GM23338 (cell line): ENCODE data around the gene SLC5A11. TPM values are rescaled to one million over a fixed set of nuclear protein-coding genes. Genes with fewer than 3 reads are reported as not detected.

Experiments used
- ATAC-seq: fragments of 200-7000 bp; cut with Tn5 transposase; 3 replicates; pipeline ENCODE4 v1.9.1; 2020
- DNase-seq: peaks from one replicate; pipeline ENCODE4 v3.0.0-alpha.2; 2015; ENCODE audit warnings: low spot score
- H2AFZ ChIP-seq: fragments of 200-600 bp; sonication (generic); 2 replicates; pipeline ENCODE4 v1.8.0; 2016; ENCODE audit warnings: antibody characterized with exemption, mild to moderate bottlenecking, moderate library complexity
- H3F3A ChIP-seq: fragments of 200-600 bp; sonication (generic); replicated peaks from 2 replicates; pipeline ENCODE4 v1.8.0; 2017; ENCODE audit warnings: antibody characterized with exemption, mixed run types, low read depth
- H3K27ac ChIP-seq: fragments of 200-600 bp; sonication (generic); 2 replicates; pipeline ENCODE4 v1.6.1; 2016; ENCODE audit warnings: low read depth
- H3K27me3 ChIP-seq: fragments of 200-600 bp; sonication (generic); 2 replicates; pipeline ENCODE4 v1.8.0; 2016; ENCODE audit warnings: mild to moderate bottlenecking, mixed run types, moderate library complexity; ENCODE audit not compliant: insufficient read depth
- H3K36me3 ChIP-seq: fragments of 200-600 bp; sonication (generic); 2 replicates; pipeline ENCODE4 v1.8.0; 2016; ENCODE audit warnings: mild to moderate bottlenecking; ENCODE audit not compliant: insufficient read depth
- H3K4me1 ChIP-seq: fragments of 200-600 bp; sonication (generic); 2 replicates; pipeline ENCODE4 v1.8.0; 2016; ENCODE audit warnings: mild to moderate bottlenecking, moderate library complexity; ENCODE audit not compliant: insufficient read depth
- H3K4me2 ChIP-seq: fragments of 200-600 bp; sonication (generic); 2 replicates; pipeline ENCODE4 v1.7.1; 2017; ENCODE audit warnings: mixed run types
- H3K4me3 ChIP-seq: fragments of 200-600 bp; sonication (generic); 2 replicates; pipeline ENCODE4 v1.6.1; 2016; ENCODE audit warnings: mixed run types
- H3K79me2 ChIP-seq: fragments of 200-600 bp; sonication (generic); replicated peaks from 2 replicates; pipeline ENCODE4 v1.8.0; 2017; ENCODE audit warnings: mild to moderate bottlenecking; ENCODE audit not compliant: insufficient read depth
- H3K9me2 ChIP-seq: fragments of 200-600 bp; sonication (generic); 2 replicates; pipeline ENCODE4 v1.8.0; 2017; ENCODE audit not compliant: insufficient read depth
- H4K20me1 ChIP-seq: fragments of 200-600 bp; sonication (generic); replicated peaks from 2 replicates; pipeline ENCODE4 v1.8.0; 2017; ENCODE audit warnings: mild to moderate bottlenecking; ENCODE audit not compliant: insufficient read depth
- H3K27ac Mint-ChIP-seq: 2 replicates; pipeline ENCODE4 v1.8.0; 2020; ENCODE audit warnings: inconsistent platforms, mild to moderate bottlenecking, moderate library complexity, mixed read lengths
- H3K27me3 Mint-ChIP-seq: 3 replicates; pipeline ENCODE4 v1.8.0; 2022; ENCODE audit warnings: low read depth, mild to moderate bottlenecking, moderate library complexity, mixed read lengths, inconsistent platforms; ENCODE audit not compliant: insufficient read depth, poor library complexity
- H3K36me3 Mint-ChIP-seq: 3 replicates; pipeline ENCODE4 v1.8.0; 2021; ENCODE audit warnings: low read depth, mild to moderate bottlenecking, inconsistent platforms, moderate library complexity, mixed read lengths
- H3K4me1 Mint-ChIP-seq: 3 replicates; pipeline ENCODE4 v1.8.0; 2020; ENCODE audit warnings: mild to moderate bottlenecking, inconsistent platforms, mixed read lengths
- H3K4me3 Mint-ChIP-seq: 3 replicates; pipeline ENCODE4 v1.8.0; 2021; ENCODE audit warnings: moderate library complexity, mild to moderate bottlenecking, inconsistent platforms, mixed read lengths
- H3K9me3 Mint-ChIP-seq: 3 replicates; pipeline ENCODE4 v1.8.0; 2020; ENCODE audit warnings: moderate library complexity, mild to moderate bottlenecking, inconsistent platforms, mixed read lengths
- CREB1 ChIP-seq: fragments of 250-450 bp; sonication (Bioruptor Pico); IDR thresholded peaks from 2 replicates; pipeline ENCODE4 v1.5.0; 2020; ENCODE audit warnings: low read depth, mild to moderate bottlenecking, moderate library complexity
- EZH2 ChIP-seq: fragments of 200-600 bp; sonication (generic); IDR thresholded peaks from one replicate; pipeline ENCODE4 v1.8.0; 2017; ENCODE audit warnings: antibody characterized with exemption, mild to moderate bottlenecking, low read depth; ENCODE audit not compliant: unreplicated experiment
- EZH2phosphoT487 ChIP-seq: fragments of 200-600 bp; sonication (generic); IDR thresholded peaks from one replicate; pipeline ENCODE4 v1.8.1; 2018; ENCODE audit warnings: antibody characterized with exemption; ENCODE audit not compliant: unreplicated experiment
- JUNB ChIP-seq: IDR thresholded peaks from one replicate; pipeline ENCODE4 v1.6.1; 2016; ENCODE audit warnings: antibody characterized with exemption; ENCODE audit not compliant: unreplicated experiment
- NANOG ChIP-seq: IDR thresholded peaks from 2 replicates; pipeline ENCODE4 v1.6.1; 2016; ENCODE audit warnings: antibody characterized with exemption, borderline replicate concordance
- POLR2AphosphoS5 ChIP-seq: IDR thresholded peaks from 2 replicates; pipeline ENCODE4 v1.6.1; 2016; ENCODE audit warnings: antibody characterized with exemption, low read depth
- STAT1 ChIP-seq: IDR thresholded peaks from one replicate; pipeline ENCODE4 v1.6.1; 2016; ENCODE audit warnings: antibody characterized with exemption; ENCODE audit not compliant: unreplicated experiment
- ZNF114 ChIP-seq: fragments of 250-450 bp; sonication (Bioruptor Pico); IDR thresholded peaks from 2 replicates; pipeline ENCODE4 v1.5.0; 2020; ENCODE audit warnings: mild to moderate bottlenecking, moderate library complexity
- ZNF331 ChIP-seq: fragments of 250-450 bp; sonication (Bioruptor Pico); IDR thresholded peaks from 2 replicates; pipeline ENCODE4 v1.5.0; 2020; ENCODE audit warnings: low read depth, mild to moderate bottlenecking, moderate library complexity
- polyA plus RNA-seq: library from polyadenylated mRNA; unstranded; fragments of >200 nt; fragmentation: Nextera tagmentation; extraction: Ambion mirVana; gene quantifications from 2 replicates; pipeline ENCODE4 v1.2.1, GENCODE V29; 2016
- total RNA-seq: library from RNA; depleted of rRNA; stranded (reverse); fragments of >200 nt; shearing (Covaris generic); gene quantifications from 2 replicates; pipeline ENCODE4 v1.2.3, GENCODE V29; 2014
- TF ChIP-seq, protein P1 (sequence below): IDR thresholded peaks from one replicate; pipeline ENCODE4 v1.6.1; 2018; ENCODE audit warnings: antibody characterized with exemption; ENCODE audit not compliant: unreplicated experiment
- TF ChIP-seq, protein P2 (sequence below), 2 experiments: fragments of 200-600 bp in 1 of 2; sonication (generic) in 1 of 2; conservative IDR thresholded peaks; 2 replicates each; pipeline versions ENCODE4 v1.5.1 to v1.6.1; 2016 to 2017; ENCODE audit warnings: antibody characterized with exemption in 2 of 2, low read depth in 2 of 2, mild to moderate bottlenecking in 2 of 2, moderate library complexity in 1 of 2
- TF ChIP-seq, protein P3 (sequence below): IDR thresholded peaks from 2 replicates; pipeline ENCODE4 v1.6.1; 2016; ENCODE audit warnings: antibody characterized with exemption
- TF ChIP-seq, protein P4 (sequence below): fragments of 250-450 bp; sonication (Bioruptor Pico); IDR thresholded peaks from 2 replicates; pipeline ENCODE4 v1.5.0; 2020; ENCODE audit warnings: mild to moderate bottlenecking, moderate library complexity

The SLC5A11 gene
- total and polyA plus RNA-seq, 2 experiments from 2014 or later, result 0.07 TPM; not detected in 1

- peaks cover 25% of the 10 kb centered on the region for H3K79me2 ChIP-seq
- Mint-ChIP-seq H3K4me3 (no peak overlapping the region), H3K27ac (no peak overlapping the region), H3K4me1 (peaks cover 6% of the 10 kb centered on the region; the same call in 2 of the 3 replicates), H3K9me3 (no peaks in the 10 kb centered on the region), H3K27me3 (peaks cover 2% of the 10 kb centered on the region), H3K36me3 (peaks cover 96% of the 10 kb centered on the region)
- H3K4me2 ChIP-seq, result no peak overlapping the region
- no peak overlapping the region for H2AFZ ChIP-seq
- ATAC-seq (no peak), DNase-seq (no peak)
- no peaks in the 10 kb centered on the region; the same call in 1 of the 2 replicates for H3K4me1 ChIP-seq
- peaks cover 30% of the 10 kb centered on the region for H4K20me1 ChIP-seq
- no peak overlapping the region for H3K4me3 ChIP-seq
- TF ChIP-seq EZH2 (no peak), POLR2AphosphoS5 (no peak), ZNF331 (CRISPR knock-in tag) (no peak), NANOG (no peak), JUNB (no peak), STAT1 (no peak), ZNF114 (CRISPR knock-in tag) (no peak), EZH2phosphoT487 (no peak), CREB1 (CRISPR knock-in tag) (no peak)
- TF ChIP-seq, protein P1, sequence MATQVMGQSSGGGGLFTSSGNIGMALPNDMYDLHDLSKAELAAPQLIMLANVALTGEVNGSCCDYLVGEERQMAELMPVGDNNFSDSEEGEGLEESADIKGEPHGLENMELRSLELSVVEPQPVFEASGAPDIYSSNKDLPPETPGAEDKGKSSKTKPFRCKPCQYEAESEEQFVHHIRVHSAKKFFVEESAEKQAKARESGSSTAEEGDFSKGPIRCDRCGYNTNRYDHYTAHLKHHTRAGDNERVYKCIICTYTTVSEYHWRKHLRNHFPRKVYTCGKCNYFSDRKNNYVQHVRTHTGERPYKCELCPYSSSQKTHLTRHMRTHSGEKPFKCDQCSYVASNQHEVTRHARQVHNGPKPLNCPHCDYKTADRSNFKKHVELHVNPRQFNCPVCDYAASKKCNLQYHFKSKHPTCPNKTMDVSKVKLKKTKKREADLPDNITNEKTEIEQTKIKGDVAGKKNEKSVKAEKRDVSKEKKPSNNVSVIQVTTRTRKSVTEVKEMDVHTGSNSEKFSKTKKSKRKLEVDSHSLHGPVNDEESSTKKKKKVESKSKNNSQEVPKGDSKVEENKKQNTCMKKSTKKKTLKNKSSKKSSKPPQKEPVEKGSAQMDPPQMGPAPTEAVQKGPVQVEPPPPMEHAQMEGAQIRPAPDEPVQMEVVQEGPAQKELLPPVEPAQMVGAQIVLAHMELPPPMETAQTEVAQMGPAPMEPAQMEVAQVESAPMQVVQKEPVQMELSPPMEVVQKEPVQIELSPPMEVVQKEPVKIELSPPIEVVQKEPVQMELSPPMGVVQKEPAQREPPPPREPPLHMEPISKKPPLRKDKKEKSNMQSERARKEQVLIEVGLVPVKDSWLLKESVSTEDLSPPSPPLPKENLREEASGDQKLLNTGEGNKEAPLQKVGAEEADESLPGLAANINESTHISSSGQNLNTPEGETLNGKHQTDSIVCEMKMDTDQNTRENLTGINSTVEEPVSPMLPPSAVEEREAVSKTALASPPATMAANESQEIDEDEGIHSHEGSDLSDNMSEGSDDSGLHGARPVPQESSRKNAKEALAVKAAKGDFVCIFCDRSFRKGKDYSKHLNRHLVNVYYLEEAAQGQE, result no peak
- TF ChIP-seq, protein P2, sequence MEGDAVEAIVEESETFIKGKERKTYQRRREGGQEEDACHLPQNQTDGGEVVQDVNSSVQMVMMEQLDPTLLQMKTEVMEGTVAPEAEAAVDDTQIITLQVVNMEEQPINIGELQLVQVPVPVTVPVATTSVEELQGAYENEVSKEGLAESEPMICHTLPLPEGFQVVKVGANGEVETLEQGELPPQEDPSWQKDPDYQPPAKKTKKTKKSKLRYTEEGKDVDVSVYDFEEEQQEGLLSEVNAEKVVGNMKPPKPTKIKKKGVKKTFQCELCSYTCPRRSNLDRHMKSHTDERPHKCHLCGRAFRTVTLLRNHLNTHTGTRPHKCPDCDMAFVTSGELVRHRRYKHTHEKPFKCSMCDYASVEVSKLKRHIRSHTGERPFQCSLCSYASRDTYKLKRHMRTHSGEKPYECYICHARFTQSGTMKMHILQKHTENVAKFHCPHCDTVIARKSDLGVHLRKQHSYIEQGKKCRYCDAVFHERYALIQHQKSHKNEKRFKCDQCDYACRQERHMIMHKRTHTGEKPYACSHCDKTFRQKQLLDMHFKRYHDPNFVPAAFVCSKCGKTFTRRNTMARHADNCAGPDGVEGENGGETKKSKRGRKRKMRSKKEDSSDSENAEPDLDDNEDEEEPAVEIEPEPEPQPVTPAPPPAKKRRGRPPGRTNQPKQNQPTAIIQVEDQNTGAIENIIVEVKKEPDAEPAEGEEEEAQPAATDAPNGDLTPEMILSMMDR (conservative IDR thresholded peaks at IDR 0.05; ENCODE audit: low read depth in 2 of 2), result no peak
- TF ChIP-seq, protein P3, sequence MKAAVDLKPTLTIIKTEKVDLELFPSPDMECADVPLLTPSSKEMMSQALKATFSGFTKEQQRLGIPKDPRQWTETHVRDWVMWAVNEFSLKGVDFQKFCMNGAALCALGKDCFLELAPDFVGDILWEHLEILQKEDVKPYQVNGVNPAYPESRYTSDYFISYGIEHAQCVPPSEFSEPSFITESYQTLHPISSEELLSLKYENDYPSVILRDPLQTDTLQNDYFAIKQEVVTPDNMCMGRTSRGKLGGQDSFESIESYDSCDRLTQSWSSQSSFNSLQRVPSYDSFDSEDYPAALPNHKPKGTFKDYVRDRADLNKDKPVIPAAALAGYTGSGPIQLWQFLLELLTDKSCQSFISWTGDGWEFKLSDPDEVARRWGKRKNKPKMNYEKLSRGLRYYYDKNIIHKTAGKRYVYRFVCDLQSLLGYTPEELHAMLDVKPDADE, result no peak
- TF ChIP-seq, protein P4, sequence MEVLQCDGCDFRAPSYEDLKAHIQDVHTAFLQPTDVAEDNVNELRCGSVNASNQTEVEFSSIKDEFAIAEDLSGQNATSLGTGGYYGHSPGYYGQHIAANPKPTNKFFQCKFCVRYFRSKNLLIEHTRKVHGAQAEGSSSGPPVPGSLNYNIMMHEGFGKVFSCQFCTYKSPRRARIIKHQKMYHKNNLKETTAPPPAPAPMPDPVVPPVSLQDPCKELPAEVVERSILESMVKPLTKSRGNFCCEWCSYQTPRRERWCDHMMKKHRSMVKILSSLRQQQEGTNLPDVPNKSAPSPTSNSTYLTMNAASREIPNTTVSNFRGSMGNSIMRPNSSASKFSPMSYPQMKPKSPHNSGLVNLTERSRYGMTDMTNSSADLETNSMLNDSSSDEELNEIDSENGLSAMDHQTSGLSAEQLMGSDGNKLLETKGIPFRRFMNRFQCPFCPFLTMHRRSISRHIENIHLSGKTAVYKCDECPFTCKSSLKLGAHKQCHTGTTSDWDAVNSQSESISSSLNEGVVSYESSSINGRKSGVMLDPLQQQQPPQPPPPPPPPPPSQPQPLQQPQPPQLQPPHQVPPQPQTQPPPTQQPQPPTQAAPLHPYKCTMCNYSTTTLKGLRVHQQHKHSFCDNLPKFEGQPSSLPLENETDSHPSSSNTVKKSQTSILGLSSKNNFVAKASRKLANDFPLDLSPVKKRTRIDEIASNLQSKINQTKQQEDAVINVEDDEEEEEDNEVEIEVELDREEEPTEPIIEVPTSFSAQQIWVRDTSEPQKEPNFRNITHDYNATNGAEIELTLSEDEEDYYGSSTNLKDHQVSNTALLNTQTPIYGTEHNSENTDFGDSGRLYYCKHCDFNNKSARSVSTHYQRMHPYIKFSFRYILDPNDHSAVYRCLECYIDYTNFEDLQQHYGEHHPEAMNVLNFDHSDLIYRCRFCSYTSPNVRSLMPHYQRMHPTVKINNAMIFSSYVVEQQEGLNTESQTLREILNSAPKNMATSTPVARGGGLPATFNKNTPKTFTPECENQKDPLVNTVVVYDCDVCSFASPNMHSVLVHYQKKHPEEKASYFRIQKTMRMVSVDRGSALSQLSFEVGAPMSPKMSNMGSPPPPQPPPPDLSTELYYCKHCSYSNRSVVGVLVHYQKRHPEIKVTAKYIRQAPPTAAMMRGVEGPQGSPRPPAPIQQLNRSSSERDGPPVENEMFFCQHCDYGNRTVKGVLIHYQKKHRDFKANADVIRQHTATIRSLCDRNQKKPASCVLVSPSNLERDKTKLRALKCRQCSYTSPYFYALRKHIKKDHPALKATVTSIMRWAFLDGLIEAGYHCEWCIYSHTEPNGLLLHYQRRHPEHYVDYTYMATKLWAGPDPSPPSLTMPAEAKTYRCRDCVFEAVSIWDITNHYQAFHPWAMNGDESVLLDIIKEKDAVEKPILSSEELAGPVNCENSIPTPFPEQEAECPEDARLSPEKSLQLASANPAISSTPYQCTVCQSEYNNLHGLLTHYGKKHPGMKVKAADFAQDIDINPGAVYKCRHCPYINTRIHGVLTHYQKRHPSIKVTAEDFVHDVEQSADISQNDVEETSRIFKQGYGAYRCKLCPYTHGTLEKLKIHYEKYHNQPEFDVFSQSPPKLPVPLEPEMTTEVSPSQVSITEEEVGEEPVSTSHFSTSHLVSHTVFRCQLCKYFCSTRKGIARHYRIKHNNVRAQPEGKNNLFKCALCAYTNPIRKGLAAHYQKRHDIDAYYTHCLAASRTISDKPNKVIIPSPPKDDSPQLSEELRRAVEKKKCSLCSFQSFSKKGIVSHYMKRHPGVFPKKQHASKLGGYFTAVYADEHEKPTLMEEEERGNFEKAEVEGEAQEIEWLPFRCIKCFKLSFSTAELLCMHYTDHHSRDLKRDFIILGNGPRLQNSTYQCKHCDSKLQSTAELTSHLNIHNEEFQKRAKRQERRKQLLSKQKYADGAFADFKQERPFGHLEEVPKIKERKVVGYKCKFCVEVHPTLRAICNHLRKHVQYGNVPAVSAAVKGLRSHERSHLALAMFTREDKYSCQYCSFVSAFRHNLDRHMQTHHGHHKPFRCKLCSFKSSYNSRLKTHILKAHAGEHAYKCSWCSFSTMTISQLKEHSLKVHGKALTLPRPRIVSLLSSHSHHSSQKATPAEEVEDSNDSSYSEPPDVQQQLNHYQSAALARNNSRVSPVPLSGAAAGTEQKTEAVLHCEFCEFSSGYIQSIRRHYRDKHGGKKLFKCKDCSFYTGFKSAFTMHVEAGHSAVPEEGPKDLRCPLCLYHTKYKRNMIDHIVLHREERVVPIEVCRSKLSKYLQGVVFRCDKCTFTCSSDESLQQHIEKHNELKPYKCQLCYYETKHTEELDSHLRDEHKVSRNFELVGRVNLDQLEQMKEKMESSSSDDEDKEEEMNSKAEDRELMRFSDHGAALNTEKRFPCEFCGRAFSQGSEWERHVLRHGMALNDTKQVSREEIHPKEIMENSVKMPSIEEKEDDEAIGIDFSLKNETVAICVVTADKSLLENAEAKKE (CRISPR knock-in tag), result no peak
- no peaks in the 10 kb centered on the region for H3K9me2 ChIP-seq
- H3K36me3 ChIP-seq, result peaks cover 95% of the 10 kb centered on the region
- H3F3A ChIP-seq, result peaks cover 39% of the 10 kb centered on the region
- H3K27ac ChIP-seq, result no peak overlapping the region
- H3K27me3 ChIP-seq, result no peaks in the 10 kb centered on the region
These were observed 43.9 kb upstream of the SLC5A11 start for GRCh38 chr16:24801761-24802302.
